ENCODE measurements around the gene DNAJB1.
A peak's percentile ranks its signal among the peaks of the same experiment; 100 is the strongest.
"Not testable (repeated sequence)": the region's sequence is repeated elsewhere in the genome, so short reads cannot be mapped to it uniquely, and the experiment has no call there.

Gene DNAJB1

DNA sequence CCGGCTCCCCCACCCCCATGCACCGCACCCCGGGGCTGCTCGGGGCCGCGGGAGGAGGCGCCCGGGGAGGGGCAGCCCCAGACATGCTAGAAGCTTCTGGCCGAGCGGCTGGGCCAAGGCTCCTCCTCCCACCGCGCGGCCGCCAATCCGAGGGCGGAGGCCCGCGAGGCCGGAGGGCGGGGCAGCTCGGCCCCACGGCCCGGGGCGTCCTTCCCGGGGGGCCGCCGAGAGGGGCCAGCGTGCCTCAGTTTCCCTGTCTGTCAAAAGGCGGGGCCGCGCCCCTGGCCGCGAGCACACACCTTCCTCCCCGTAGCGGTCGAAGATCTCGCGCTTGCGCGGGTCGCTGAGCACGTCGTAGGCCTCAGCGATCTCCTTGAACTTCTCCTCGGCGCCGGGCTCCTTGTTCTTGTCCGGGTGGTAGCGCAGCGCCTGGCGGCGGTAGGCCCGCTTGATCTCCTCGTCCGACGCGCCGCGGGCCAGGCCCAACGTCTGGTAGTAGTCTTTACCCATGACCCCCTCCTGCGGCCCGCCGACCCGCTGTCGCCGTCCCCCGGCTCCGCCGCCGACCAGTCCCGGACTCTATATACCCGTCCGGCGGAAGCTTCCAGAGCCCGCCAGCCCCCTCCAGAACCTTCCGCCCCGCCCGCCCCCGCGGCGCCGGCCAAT, at the start of gene DNAJB1:
Gene DNAJB1, minus strand, starts transcription at position 558 of the 666 bp plus-strand sequence. Its CDS starts 48 bp downstream, at position 510.
- peak; percentile 78 to 79 for DNase-seq

- no peak for DNase-seq
These were observed 48.9 kb upstream of the DNAJB1 start for GRCh38 chr19:14567079-14567478.

DNA sequence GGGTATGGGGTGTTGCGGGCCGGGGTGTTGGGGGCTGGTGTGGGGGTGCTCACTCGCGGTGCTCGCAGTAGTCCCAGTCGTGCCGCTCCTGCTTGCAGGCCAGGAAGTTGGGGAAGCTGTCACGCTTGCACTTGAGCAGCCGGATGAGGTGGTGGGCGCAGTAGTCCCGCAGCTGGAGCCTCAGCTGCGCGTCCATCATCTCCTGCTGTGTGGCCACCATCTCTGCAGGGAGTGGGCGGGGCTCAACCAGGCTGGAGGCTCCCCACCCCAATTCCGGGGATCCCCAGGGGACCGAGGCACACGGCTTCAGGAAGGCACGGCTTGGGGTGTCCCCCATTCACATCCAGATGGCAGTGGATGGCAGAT, 48.5 kb upstream of the DNAJB1 start:
- DNase-seq = no peak

DNA sequence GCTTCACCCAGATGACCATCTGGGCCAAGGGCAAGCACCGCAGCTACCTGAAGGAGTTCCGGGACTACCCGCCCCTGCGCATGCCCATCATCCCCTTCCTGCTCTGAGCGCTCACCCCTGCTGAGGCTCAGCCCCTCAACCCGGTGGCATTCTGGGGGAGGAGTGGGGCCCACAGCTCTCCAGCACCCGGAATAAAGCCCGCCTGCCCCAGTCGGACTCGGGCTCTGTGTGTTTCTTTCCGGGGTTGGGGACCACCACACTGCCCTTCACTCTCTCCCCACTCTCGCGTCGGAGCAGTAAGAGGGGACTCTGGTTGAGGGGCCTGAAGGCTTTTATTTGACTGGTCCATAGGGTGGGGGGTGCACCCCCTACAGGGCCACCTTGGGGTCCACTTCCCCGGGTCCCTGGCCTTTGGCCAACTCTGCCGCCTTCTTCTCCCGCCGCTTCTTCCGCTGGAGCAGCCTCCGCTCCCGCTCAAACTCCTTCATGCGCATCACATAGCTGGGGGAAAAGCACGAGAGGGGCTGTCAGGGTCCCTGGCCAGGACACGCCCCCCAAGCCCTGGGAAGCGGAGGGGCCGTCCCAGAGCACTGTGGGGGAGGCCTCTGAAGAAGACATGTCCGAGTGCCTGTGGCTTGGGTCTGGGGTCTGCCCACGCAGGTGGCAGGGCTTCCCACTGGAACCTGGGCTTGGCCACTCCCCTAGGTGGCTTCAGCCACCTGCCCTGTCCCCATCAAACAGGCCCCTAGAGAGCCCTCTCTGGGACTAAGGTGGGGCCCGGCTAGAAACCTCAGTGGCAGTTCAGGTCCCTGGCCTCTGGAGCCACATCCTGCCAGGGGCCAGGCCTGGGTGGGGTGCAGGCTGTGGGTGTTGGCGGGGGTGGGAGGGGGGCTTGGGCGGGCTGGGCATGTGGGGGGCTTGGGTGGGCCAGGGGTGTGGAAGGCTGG, 47.8 kb upstream of the DNAJB1 start:
- DNase-seq = no peak

DNA sequence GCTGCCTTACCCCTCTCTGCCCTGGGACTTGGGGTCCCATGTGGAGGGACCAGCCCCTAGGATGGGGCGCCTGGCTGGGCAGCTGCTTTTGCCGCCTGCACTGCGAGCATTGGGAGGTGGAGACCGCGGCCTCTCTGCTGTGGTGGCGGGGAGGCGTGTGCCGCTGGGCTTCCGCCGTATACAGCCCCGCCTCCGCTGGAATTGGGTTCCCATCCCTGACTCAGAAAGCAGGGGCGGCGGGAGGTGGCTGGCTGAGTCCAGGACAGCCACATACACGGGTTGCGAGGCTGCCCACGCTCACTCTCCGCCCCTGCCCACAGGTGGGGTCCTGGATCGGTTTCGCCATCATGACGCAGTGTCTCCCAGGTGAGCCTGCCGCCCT, 47.1 kb upstream of the DNAJB1 start:
- DNase-seq = no peak

GRCh38 chr19:14564652-14565297, 46.6 kb upstream of the DNAJB1 start:
- not testable (repeated sequence) for DNase-seq

DNA sequence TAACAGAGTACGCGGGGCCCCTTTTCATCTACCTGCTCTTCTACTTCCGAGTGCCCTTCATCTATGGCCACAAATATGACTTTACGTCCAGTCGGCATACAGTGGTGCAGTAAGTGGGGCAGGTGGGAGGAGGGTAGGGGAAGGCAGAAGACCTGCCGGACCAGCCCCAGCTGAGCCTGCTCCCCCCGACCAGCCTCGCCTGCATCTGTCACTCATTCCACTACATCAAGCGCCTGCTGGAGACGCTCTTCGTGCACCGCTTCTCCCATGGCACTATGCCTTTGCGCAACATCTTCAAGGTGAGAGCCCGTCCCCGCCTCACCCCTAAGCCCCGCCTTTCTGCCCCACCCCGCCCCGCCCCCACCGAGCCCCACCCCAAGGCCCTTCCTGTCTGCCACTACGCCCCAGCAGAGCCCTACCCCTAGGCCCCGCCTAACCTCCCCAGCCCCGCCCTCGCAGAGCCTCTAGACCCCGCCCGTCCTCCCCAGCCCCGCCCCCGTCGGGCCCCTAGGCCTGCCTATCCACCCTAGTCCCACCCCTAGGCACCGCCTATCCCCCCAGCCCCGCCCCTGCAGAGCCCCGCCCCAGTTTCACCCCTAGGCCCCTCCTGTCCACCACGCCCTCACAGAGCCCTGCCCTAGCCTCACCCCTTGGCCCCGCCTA, 45.9 kb upstream of the DNAJB1 start:
- no peak for DNase-seq

DNA sequence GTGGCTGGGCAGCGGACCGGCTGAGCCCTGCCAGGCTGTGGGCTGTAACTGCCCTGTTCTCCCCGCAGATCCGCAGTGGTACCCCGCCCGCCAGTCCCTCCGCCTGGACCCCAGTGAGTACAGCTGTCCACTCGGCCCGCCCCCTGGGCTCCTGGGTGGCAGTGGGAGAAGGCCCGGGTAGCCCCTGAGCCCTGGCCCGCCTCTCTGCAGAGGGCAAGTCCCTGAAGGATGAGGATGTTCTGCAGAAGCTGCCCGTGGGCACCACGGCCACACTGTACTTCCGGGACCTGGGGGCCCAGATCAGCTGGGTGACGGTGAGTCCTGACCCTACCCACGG, 45.4 kb upstream of the DNAJB1 start:
- no peak for DNase-seq

- DNase-seq = no peak
These were observed 44.7 kb upstream of the DNAJB1 start for GRCh38 chr19:14562660-14563589.

DNA sequence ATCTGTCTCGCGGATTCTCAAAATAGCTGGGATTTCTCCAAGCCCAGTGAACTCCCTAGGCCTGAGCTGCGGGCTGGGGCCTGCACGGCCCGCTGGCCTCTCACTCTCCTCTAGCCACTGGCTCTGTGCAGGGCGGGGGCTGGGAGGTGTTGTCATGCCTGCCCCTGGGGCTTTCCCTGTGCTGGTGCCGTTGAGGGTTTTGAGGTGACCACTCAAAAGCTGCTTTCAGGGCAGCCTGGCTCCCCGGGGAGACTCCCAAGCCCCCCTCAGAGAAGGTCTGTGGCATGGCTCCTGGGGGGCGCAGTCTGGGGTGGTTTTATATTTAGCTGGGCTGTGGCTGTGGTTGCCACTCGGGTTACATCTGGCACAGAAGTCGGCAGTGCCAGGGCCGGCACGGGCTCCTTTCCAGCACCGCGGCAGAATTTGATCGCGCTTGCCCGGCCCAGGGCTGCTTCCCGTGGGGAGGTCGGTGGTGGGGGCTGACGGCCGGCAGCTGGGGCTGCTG, 43.7 kb upstream of the DNAJB1 start:
- DNase-seq = peak; percentile 56 to 71

GRCh38 chr19:14561249-14561648, 43.1 kb upstream of the DNAJB1 start:
- DNase-seq = no peak

GRCh38 chr19:14560776-14561108, 42.5 kb upstream of the DNAJB1 start:
- no peak for DNase-seq

DNA sequence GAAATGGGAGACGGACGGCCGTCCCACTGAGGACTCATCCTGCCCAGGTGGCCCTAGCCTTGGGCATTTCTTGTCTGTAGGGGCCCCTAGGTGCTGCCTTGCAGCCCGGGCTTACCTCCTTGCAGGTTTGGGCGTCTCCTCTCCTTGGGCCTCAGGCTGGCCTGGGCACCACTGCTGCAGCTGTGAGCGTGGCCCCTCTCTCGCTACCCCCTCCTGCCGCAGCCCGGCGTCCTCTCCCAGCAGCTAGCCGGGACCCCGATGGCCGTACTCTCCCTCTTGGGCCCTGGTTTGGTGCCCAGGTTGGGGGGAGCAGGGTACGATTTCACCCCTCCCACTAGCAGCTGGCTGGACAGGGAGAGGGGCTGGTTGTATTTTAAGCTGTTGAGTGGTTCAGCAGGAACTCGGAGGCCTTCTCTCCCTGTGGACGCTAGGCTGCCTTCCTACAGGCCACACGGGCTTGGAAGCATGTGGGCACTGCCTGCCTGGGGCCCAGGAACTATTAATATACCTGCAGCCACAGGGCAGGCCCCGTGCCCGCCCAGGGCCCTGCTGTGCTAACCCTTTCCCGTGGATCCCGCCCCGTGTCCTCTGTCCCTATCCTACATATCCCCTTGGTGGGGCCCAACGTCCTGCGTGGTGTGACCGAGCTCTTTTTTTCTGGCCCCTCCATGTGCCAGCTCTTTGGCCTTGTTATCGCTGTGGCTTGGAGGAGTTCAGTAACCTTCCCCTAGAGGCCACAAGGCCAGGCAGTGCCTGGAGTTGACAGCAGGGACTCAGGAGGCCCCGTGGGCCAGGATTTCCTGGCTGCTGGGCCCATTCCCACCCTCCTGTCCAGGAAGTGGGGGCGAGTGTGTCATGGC, 41.9 kb upstream of the DNAJB1 start:
- DNase-seq = no peak

DNA sequence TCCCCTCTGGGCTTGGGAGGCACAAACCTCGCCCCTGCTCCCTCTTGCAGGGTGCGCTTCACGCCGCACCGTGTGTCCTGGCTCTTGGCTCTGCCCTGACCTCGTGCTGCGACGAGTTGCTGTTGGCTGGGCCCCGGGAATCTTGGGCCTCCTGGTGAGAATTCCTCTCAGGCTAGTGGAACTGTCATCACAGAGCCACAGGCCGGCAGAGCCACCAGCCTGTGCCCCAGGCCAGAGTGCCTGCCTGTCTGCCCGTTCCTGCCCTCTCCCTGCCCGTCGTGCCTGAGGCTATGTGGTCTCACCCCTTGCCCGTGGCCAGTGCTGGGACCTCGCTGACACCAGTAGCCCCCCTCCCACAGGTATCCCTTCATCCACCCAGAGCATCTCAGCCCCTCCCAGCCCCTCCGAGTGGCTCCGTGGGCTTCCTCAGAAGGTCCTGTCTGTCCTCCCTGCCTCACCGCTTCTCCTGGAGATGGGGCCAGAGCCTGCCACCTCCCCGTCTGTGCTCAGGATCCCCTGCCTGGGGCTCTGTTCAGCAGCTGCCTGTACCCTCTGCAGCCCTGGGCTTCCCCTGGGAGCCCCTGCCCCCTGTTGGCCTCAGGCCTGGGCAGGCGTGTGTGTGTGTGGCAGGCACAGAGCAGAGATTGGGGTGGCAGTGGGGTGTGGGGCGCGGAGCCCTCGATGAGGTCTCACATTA, 40.3 kb upstream of the DNAJB1 start:
- DNase-seq = no peak

GRCh38 chr19:14556662-14557188, 38.5 kb upstream of the DNAJB1 start:
- peak; percentile 74 to 81 for DNase-seq

- DNase-seq = no peak
These were observed 37.9 kb upstream of the DNAJB1 start for GRCh38 chr19:14555918-14556661.

DNA sequence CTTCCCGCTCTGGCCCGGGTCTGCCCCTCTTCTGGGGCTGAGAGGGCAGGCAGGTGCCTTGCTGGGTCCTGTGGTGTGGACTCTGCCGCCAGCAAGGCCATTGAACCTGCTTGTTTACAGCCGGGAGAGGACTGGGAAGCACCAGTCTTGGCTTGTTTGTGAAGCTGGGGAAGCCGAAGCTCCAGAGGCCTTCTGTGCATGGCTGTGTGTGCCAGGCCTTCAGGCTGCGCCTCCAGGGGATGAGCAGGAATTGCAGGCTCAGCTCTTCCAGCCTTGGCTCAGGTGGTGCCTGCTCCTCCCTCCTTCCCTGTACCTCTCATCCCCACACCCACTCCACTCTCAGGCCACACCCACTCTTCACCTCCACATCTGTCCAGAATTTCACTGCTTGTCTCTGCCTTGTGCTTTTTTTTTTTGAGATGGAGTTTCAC, 36.2 kb upstream of the DNAJB1 start:
- peak in 1 of 2 donors; percentile 13 for DNase-seq

GRCh38 chr19:14553939-14554243, 35.7 kb upstream of the DNAJB1 start:
- DNase-seq = no peak

Data from hippocampal formation (tissue), 2 donors.